ENCODE measurements around the gene GFOD1. TPM values are rescaled to one million over a fixed set of nuclear protein-coding genes. Genes with fewer than 3 reads are reported as not detected.

GFOD1 gene
- total and polyA plus RNA-seq, 9 donors = 1.4 to 9.2 (median 3.7) TPM

DNA sequence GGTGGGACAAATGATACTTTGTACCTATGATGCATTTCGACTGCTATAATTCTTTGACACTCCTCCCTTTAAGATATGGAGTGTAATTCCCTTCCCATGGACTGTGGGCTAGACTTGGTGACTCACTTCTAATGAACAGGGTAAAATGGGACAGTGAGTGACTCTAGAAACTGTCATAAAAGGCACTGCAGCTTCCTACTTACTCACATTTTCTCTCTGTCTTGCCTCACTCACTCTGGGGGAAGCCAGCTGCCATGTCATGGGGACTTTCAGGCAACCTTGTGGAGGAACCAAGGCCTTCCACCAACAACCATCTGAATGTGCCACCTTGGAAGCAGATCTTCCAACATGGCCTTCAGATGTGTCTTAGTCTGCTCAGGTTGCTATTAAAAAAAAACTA lies 12.9 kb upstream of the GFOD1 start:
- DNase-seq = no peak
- no peaks in the 10 kb centered on the region for H3K27me3 ChIP-seq
- H3K36me3 ChIP-seq = no peaks in the 10 kb centered on the region
- no peaks in the 10 kb centered on the region for H3K4me1 ChIP-seq (ENCODE audit: insufficient read depth)
- TF ChIP-seq POLR2A (IDR thresholded peaks at IDR 0.05) (no peak), EP300 (IDR thresholded peaks at IDR 0.05) (no peak)
- TF ChIP-seq, protein P1, sequence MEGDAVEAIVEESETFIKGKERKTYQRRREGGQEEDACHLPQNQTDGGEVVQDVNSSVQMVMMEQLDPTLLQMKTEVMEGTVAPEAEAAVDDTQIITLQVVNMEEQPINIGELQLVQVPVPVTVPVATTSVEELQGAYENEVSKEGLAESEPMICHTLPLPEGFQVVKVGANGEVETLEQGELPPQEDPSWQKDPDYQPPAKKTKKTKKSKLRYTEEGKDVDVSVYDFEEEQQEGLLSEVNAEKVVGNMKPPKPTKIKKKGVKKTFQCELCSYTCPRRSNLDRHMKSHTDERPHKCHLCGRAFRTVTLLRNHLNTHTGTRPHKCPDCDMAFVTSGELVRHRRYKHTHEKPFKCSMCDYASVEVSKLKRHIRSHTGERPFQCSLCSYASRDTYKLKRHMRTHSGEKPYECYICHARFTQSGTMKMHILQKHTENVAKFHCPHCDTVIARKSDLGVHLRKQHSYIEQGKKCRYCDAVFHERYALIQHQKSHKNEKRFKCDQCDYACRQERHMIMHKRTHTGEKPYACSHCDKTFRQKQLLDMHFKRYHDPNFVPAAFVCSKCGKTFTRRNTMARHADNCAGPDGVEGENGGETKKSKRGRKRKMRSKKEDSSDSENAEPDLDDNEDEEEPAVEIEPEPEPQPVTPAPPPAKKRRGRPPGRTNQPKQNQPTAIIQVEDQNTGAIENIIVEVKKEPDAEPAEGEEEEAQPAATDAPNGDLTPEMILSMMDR (IDR thresholded peaks at IDR 0.05) = no peak
- intact Hi-C loops (cut with DNase I) = no loop called here
- 83 to 93% (median 89%) methylated on average over 1 of the region's 1 CpG for WGBS, 3 donors
- no peak overlapping the region for H3K27ac ChIP-seq
- H3K9me3 ChIP-seq = no peaks in the 10 kb centered on the region
- no peak overlapping the region for H3K4me3 ChIP-seq

DNA sequence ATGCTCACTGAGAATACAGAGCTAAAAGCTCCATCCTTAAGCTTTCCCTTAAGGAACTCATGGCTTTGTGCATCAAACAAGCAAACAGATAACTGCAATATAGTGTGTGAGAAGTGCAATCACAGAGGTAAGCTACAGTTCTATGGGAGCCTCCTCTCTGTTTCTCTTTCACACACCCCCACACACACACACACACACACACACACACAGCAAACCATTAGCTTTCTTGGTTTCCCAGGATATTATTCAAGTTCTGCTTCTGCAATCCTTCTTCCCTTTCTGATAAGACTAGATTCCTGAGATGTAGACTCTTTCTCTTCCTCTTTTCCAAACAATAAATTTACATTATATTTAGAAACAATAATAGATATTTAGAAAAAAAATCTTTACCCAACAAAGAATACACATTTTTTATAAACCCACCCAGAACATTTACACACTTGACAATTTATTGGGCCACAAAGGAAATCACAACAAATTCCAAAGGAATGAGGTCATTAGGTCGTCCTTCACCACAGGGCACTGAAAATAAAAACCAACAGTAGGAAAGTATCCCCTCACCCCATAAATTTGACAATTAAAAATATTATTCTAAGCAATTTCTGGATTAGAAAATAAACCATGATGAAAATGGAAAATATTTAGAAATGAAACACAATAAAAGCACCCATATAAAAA lies 9.3 kb upstream of the GFOD1 start:
- TF ChIP-seq POLR2A (IDR thresholded peaks at IDR 0.05) (no peak), EP300 (IDR thresholded peaks at IDR 0.05) (no peak)
- TF ChIP-seq, protein P1 (IDR thresholded peaks at IDR 0.05) = no peak
- DNase-seq = no peak
- H3K27me3 ChIP-seq = no peaks in the 10 kb centered on the region
- 22 to 31% (median 22%) methylated on average over 1 of the region's 1 CpG for WGBS, 3 donors
- H3K4me3 ChIP-seq = no peak overlapping the region
- H3K9me3 ChIP-seq = no peaks in the 10 kb centered on the region
- no peaks in the 10 kb centered on the region for H3K36me3 ChIP-seq
- H3K4me1 ChIP-seq (ENCODE audit: insufficient read depth) = no peaks in the 10 kb centered on the region
- intact Hi-C loops (cut with DNase I) = no loop called here
- H3K27ac ChIP-seq = no peak overlapping the region

DNA sequence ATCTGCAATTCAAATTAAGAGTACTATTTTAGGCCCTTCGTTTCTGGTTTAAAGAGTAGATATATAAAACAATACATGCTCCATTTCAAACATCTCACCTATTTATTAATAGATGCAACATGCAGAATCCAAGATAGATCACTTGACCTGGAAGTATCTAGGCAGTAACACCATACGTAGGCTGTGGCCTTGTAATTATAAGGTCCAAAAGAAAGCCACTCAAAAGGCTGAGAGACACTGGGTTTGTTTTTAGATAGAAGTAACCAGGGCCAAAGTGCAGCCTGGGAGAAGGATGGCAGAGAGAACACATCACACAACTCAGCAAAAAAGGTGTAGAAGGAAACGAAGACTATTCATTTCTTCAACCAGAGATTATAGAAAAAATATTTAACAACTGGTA lies 8.4 kb upstream of the GFOD1 start:
- no peaks in the 10 kb centered on the region for H3K4me1 ChIP-seq (ENCODE audit: insufficient read depth)
- no peaks in the 10 kb centered on the region for H3K36me3 ChIP-seq
- WGBS, 3 donors = 67 to 76% (median 73%) methylated on average over 3 of the region's 3 CpGs
- no peak for TF ChIP-seq POLR2A (IDR thresholded peaks at IDR 0.05)
- TF ChIP-seq EP300 (IDR thresholded peaks at IDR 0.05) = no peak
- TF ChIP-seq, protein P1 (IDR thresholded peaks at IDR 0.05) = no peak
- no peaks in the 10 kb centered on the region for H3K27me3 ChIP-seq
- no peak overlapping the region for H3K27ac ChIP-seq
- H3K4me3 ChIP-seq = no peak overlapping the region
- no peaks in the 10 kb centered on the region for H3K9me3 ChIP-seq
- no peak for DNase-seq
- intact Hi-C loops (cut with DNase I) = no loop called here

DNA sequence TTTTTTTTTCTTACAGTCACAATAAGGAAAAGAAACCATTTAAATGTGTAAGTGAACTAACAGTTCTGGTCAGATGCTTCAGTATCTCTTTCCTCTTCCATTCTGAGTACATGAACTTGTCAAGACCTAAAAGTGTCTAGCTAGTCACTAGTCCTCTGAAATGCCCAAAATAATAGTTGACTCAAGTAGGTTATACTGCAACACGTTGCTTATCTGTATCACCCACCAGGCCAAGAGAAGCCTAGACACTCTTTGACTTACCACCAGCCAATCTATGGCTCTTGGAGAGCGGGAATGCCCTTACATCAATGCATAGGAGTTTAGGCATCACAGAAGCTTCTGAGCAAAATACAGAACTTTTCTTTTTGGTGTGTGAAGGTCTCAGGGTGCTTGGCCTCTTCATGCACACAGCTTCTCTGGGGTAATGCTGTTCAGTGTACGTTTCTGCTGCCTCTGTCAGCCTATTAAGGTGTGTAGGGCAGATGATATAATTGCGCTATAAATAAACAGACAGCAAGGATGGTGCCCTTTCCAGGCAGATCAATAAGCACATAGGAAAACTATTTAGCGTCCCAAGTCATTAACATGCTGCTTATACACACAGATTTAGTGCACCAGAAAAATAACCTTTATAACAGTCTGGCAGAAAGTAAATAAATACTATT lies 7.8 kb upstream of the GFOD1 start:
- no peaks in the 10 kb centered on the region for H3K27me3 ChIP-seq
- no peaks in the 10 kb centered on the region for H3K4me1 ChIP-seq (ENCODE audit: insufficient read depth)
- WGBS, 3 donors = 79 to 90% (median 80%) methylated on average over 5 of the region's 5 CpGs
- no peak overlapping the region for H3K4me3 ChIP-seq
- H3K36me3 ChIP-seq = no peaks in the 10 kb centered on the region
- intact Hi-C loops (cut with DNase I) = no loop called here
- H3K27ac ChIP-seq = no peak overlapping the region
- DNase-seq = no peak
- no peak for TF ChIP-seq EP300 (IDR thresholded peaks at IDR 0.05)
- no peak for TF ChIP-seq POLR2A (IDR thresholded peaks at IDR 0.05)
- TF ChIP-seq, protein P1 (IDR thresholded peaks at IDR 0.05) = no peak
- no peaks in the 10 kb centered on the region for H3K9me3 ChIP-seq

Measured in ovary (tissue), 9 donors.